ENCODE data around the gene AQP10.
A peak's percentile ranks its signal among the peaks of the same experiment; 100 is the strongest.
"Not testable (repeated sequence)": the region's sequence is repeated elsewhere in the genome, so short reads cannot be mapped to it uniquely, and the experiment has no call there.

Gene AQP10

GRCh38 chr1:154323493-154323892 is 2.6 kb downstream of the AQP10 start:
- no peak for DNase-seq (ENCODE audit: low spot score)
- FAIRE-seq = no peak

- no peak for FAIRE-seq
- DNase-seq (ENCODE audit: low spot score) = no peak
Measured at GRCh38 chr1:154324241-154324640, 3.3 kb downstream of the AQP10 start.

- FAIRE-seq (no peak), DNase-seq (ENCODE audit: low spot score) (peak; percentile 94)
Measured at GRCh38 chr1:154324669-154325582, 4.0 kb downstream of the AQP10 start, which contains the start of gene ATP8B2. TSS of gene ATP8B2 (plus strand) at chr1:154325525. CDS start at chr1:154328142, 2,617 bp downstream.

- FAIRE-seq = no peak
- peak; percentile 90 for DNase-seq (ENCODE audit: low spot score)
Measured at GRCh38 chr1:154325583-154326545, 5.0 kb downstream of the AQP10 start.

- peak; percentile 40 for DNase-seq (ENCODE audit: low spot score)
- FAIRE-seq = no peak
Measured at GRCh38 chr1:154326546-154327465, 5.9 kb downstream of the AQP10 start.

- DNase-seq (ENCODE audit: low spot score) (no peak), FAIRE-seq (no peak)
Measured at GRCh38 chr1:154327466-154328317, 6.8 kb downstream of the AQP10 start.

GRCh38 chr1:154328318-154329151 is 7.6 kb downstream of the AQP10 start:
- FAIRE-seq (no peak), DNase-seq (ENCODE audit: low spot score) (peak; percentile 53)

- DNase-seq (ENCODE audit: low spot score) (no peak), FAIRE-seq (no peak)
Measured at GRCh38 chr1:154329152-154329521, 8.2 kb downstream of the AQP10 start.

GRCh38 chr1:154329551-154330131 is 8.7 kb downstream of the AQP10 start:
- FAIRE-seq (no peak), DNase-seq (ENCODE audit: low spot score) (no peak)

GRCh38 chr1:154330669-154331068 is 9.8 kb downstream of the AQP10 start:
- DNase-seq (ENCODE audit: low spot score) (no peak), FAIRE-seq (no peak)

GRCh38 chr1:154334079-154335024 is 13.5 kb downstream of the AQP10 start:
- DNase-seq (ENCODE audit: low spot score) (no peak), FAIRE-seq (no peak)

- no peak for FAIRE-seq
- peak; percentile 76 for DNase-seq (ENCODE audit: low spot score)
Measured at GRCh38 chr1:154335025-154335714, 14.3 kb downstream of the AQP10 start.

GRCh38 chr1:154337253-154337894 is 16.5 kb downstream of the AQP10 start:
- no peak for FAIRE-seq
- DNase-seq (ENCODE audit: low spot score) = no peak

- DNase-seq (ENCODE audit: low spot score) (no peak), FAIRE-seq (no peak)
Measured at GRCh38 chr1:154338875-154339274, 18.0 kb downstream of the AQP10 start.

- FAIRE-seq; DNase-seq (ENCODE audit: low spot score): not testable (repeated sequence)
Measured at GRCh38 chr1:154341366-154341765, 20.5 kb downstream of the AQP10 start.

- DNase-seq (ENCODE audit: low spot score) = no peak
- no peak for FAIRE-seq
Measured at GRCh38 chr1:154342132-154342531, 21.2 kb downstream of the AQP10 start.

All from urothelium cell line (cell line).